ENCODE measurements around the gene SVEP1.

DNA sequence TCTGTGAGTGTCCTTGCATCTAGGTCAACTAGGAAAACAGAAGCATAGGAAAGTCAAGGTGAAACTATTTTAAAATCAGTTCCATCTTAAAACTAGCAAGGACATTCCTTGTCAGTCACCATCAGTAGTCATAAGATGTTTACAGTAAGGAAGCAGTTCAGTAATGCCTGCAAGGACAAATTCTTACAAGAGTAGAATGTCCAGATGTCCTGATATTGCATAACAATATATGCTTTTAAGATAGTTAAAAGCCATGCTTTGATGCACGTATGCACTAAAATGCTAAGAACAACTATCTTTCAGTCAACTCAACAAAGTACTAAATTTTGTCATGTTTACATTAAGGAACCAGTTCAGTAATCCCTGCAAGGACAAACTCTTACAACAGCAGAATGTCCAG is 11.3 kb upstream of the SVEP1 start:
- TF ChIP-seq POLR2A (IDR thresholded peaks at IDR 0.05; ENCODE audit: low read depth) = no peak
- TF ChIP-seq, protein P1, sequence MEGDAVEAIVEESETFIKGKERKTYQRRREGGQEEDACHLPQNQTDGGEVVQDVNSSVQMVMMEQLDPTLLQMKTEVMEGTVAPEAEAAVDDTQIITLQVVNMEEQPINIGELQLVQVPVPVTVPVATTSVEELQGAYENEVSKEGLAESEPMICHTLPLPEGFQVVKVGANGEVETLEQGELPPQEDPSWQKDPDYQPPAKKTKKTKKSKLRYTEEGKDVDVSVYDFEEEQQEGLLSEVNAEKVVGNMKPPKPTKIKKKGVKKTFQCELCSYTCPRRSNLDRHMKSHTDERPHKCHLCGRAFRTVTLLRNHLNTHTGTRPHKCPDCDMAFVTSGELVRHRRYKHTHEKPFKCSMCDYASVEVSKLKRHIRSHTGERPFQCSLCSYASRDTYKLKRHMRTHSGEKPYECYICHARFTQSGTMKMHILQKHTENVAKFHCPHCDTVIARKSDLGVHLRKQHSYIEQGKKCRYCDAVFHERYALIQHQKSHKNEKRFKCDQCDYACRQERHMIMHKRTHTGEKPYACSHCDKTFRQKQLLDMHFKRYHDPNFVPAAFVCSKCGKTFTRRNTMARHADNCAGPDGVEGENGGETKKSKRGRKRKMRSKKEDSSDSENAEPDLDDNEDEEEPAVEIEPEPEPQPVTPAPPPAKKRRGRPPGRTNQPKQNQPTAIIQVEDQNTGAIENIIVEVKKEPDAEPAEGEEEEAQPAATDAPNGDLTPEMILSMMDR (IDR thresholded peaks at IDR 0.05) = no peak
- TF ChIP-seq EP300 (IDR thresholded peaks at IDR 0.05) = no peak
- no peak for TF ChIP-seq POLR2AphosphoS5 (IDR thresholded peaks at IDR 0.05)
